Ectodermal cell (in vitro differentiated cells): ENCODE results near the gene CCDC159.
"Not testable (repeated sequence)": the region's sequence is repeated elsewhere in the genome, so short reads cannot be mapped to it uniquely, and the experiment has no call there.

ENCODE experiments used
- H3K27ac ChIP-seq: 2 replicates; pipeline ENCODE4 v1.7.0; 2013; ENCODE audit warnings: mild to moderate bottlenecking, low read depth, low read length; ENCODE audit not compliant: insufficient read depth, poor library complexity, severe bottlenecking
- H3K27me3 ChIP-seq: 2 replicates; pipeline ENCODE4 v1.7.0; 2013; ENCODE audit warnings: mild to moderate bottlenecking, low read length; ENCODE audit not compliant: insufficient read depth, control insufficient read depth, poor library complexity, severe bottlenecking
- H3K36me3 ChIP-seq: one replicate; pipeline ENCODE4 v1.7.0; 2013; ENCODE audit warnings: low read length; ENCODE audit not compliant: control insufficient read depth, insufficient read depth
- H3K4me1 ChIP-seq: one replicate; pipeline ENCODE4 v1.7.0; 2013; ENCODE audit warnings: low read length; ENCODE audit not compliant: control insufficient read depth, insufficient read depth
- H3K4me3 ChIP-seq: 2 replicates; pipeline ENCODE4 v1.7.0; 2013; ENCODE audit warnings: low read depth, low read length, control low read depth; ENCODE audit not compliant: insufficient read depth
- H3K9me3 ChIP-seq: 2 replicates; pipeline ENCODE4 v1.7.0; 2013; ENCODE audit warnings: mild to moderate bottlenecking, low read length, moderate library complexity; ENCODE audit not compliant: control insufficient read depth
- WGBS, 2 experiments: methylation state at CpG; one replicate each; pipeline ENCODE4 v1.1.7; 2013; ENCODE audit warnings: missing lambda C conversion rate in 2 of 2; 5-methylcytosine and 5-hydroxymethylcytosine counted together

Gene CCDC159

GRCh38 chr19:11323601-11324078, 22.7 kb upstream of the CCDC159 start:
- no peak overlapping the region for H3K27ac ChIP-seq
- WGBS, 2 experiments, result 87 to 91% methylated on average over 4 to 5 of the region's 5 CpGs

GRCh38 chr19:11324079-11324661, 22.1 kb upstream of the CCDC159 start:
- no peaks in the 10 kb centered on the region for H3K9me3 ChIP-seq
- no peaks in the 10 kb centered on the region for H3K36me3 ChIP-seq
- H3K4me3 ChIP-seq, result no peak overlapping the region
- no peaks in the 10 kb centered on the region for H3K27me3 ChIP-seq
- no peaks in the 10 kb centered on the region for H3K4me1 ChIP-seq
- 90 to 92% methylated on average over 10 of the region's 10 CpGs for WGBS, 2 experiments
- H3K27ac ChIP-seq, result no peak overlapping the region

More at GRCh38 chr19:11323601-11324078, 22.7 kb upstream of the CCDC159 start:
- H3K36me3 ChIP-seq, result no peaks in the 10 kb centered on the region
- H3K4me3 ChIP-seq, result no peak overlapping the region
- no peaks in the 10 kb centered on the region for H3K27me3 ChIP-seq
- H3K4me1 ChIP-seq, result no peaks in the 10 kb centered on the region
- no peaks in the 10 kb centered on the region for H3K9me3 ChIP-seq

GRCh38 chr19:11324748-11325389, 21.4 kb upstream of the CCDC159 start:
- no peak overlapping the region for H3K27ac ChIP-seq
- 92 to 94% methylated on average over 17 of the region's 17 CpGs for WGBS, 2 experiments

GRCh38 chr19:11325544-11325943, 20.8 kb upstream of the CCDC159 start:
- Histone ChIP-seq H3K27ac (no peak overlapping the region), H3K9me3 (no peaks in the 10 kb centered on the region), H3K4me1 (no peaks in the 10 kb centered on the region), H3K36me3 (no peaks in the 10 kb centered on the region), H3K4me3 (no peak overlapping the region), H3K27me3 (no peaks in the 10 kb centered on the region)
- 94% methylated on average over 7 of the region's 7 CpGs for WGBS, 2 experiments

More at GRCh38 chr19:11324748-11325389, 21.4 kb upstream of the CCDC159 start:
- Histone ChIP-seq H3K27me3 (no peaks in the 10 kb centered on the region), H3K9me3 (no peaks in the 10 kb centered on the region), H3K4me3 (no peak overlapping the region), H3K36me3 (no peaks in the 10 kb centered on the region), H3K4me1 (no peaks in the 10 kb centered on the region)

- Histone ChIP-seq H3K27ac (no peak overlapping the region), H3K27me3 (no peaks in the 10 kb centered on the region), H3K4me3 (no peak overlapping the region), H3K4me1 (no peaks in the 10 kb centered on the region), H3K36me3 (no peaks in the 10 kb centered on the region), H3K9me3 (no peaks in the 10 kb centered on the region)
- 88% methylated on average over 4 of the region's 4 CpGs for WGBS, 2 experiments
These were observed 16.2 kb upstream of the CCDC159 start for GRCh38 chr19:11330127-11330526.

- Histone ChIP-seq H3K9me3 (no peaks in the 10 kb centered on the region), H3K36me3 (no peaks in the 10 kb centered on the region), H3K4me1 (no peaks in the 10 kb centered on the region), H3K27me3 (no peaks in the 10 kb centered on the region), H3K4me3 (no peak overlapping the region), H3K27ac (no peak overlapping the region)
- WGBS, 2 experiments, result 92% methylated on average over 4 of the region's 4 CpGs
These were observed 14.8 kb upstream of the CCDC159 start for GRCh38 chr19:11331502-11331901.

- 95% methylated on average over 5 of the region's 5 CpGs for WGBS, 2 experiments
- no peaks in the 10 kb centered on the region for H3K27me3 ChIP-seq
- H3K4me1 ChIP-seq, result no peaks in the 10 kb centered on the region
- no peaks in the 10 kb centered on the region for H3K9me3 ChIP-seq
- H3K4me3 ChIP-seq, result no peak overlapping the region
- no peak overlapping the region for H3K27ac ChIP-seq
- no peaks in the 10 kb centered on the region for H3K36me3 ChIP-seq
These were observed 13.5 kb upstream of the CCDC159 start for GRCh38 chr19:11332822-11333221.

GRCh38 chr19:11333838-11334237, 12.5 kb upstream of the CCDC159 start:
- H3K27ac ChIP-seq, H3K36me3 ChIP-seq, H3K4me1 ChIP-seq, H3K4me3 ChIP-seq, H3K27me3 ChIP-seq, H3K9me3 ChIP-seq: not testable (repeated sequence)
- 92 to 94% methylated on average over 9 of the region's 9 CpGs for WGBS, 2 experiments

- 94 to 95% methylated on average over 17 of the region's 17 CpGs for WGBS, 2 experiments
- H3K4me1 ChIP-seq, result no peaks in the 10 kb centered on the region
- H3K4me3 ChIP-seq, result no peak overlapping the region
- no peak overlapping the region for H3K27ac ChIP-seq
- no peaks in the 10 kb centered on the region for H3K9me3 ChIP-seq
- H3K36me3 ChIP-seq, result no peaks in the 10 kb centered on the region
- H3K27me3 ChIP-seq, result peaks cover 11% of the 10 kb centered on the region
These were observed 10.7 kb upstream of the CCDC159 start for GRCh38 chr19:11335449-11336146.

- Histone ChIP-seq H3K4me3 (no peak overlapping the region), H3K4me1 (no peaks in the 10 kb centered on the region), H3K36me3 (peaks cover 2% of the 10 kb centered on the region), H3K27ac (no peak overlapping the region), H3K9me3 (no peaks in the 10 kb centered on the region), H3K27me3 (peaks cover 11% of the 10 kb centered on the region)
- 95% methylated on average over 14 of the region's 14 CpGs for WGBS, 2 experiments
These were observed 9.2 kb upstream of the CCDC159 start for GRCh38 chr19:11337080-11337479.
